SK-N-SH (cell line): Measurements from ENCODE around the gene KIF18B. TPM values are rescaled to one million over a fixed set of nuclear protein-coding genes. Genes with fewer than 3 reads are reported as not detected.

Source experiments
- CTCF ChIA-PET: fragments of 300-600, 350-600 bp; formaldehyde crosslinking; extraction: SDS; loops from one replicate; lab custom pipeline; 2021; lab: Yijun Ruan, JAX
- POLR2A ChIA-PET: fragments of 350-600 bp; sonication (Branson Sonifier 250); formaldehyde crosslinking; extraction: SDS; loops from one replicate; lab custom pipeline; 2020; ENCODE audit warnings: antibody characterized with exemption, inconsistent platforms; lab: Yijun Ruan, JAX
- DNase-seq: peaks from one replicate; pipeline ENCODE4 v3.0.0; 2012
- H2AFZ ChIP-seq: fragments of 200-600 bp; sonication (generic); 2 replicates; pipeline ENCODE4 v1.8.1; 2016; ENCODE audit warnings: antibody characterized with exemption, mild to moderate bottlenecking, low read depth
- H3F3A ChIP-seq: fragments of 200-600 bp; sonication (generic); replicated peaks from 2 replicates; pipeline ENCODE3; 2016; ENCODE audit warnings: antibody characterized with exemption, mild to moderate bottlenecking; ENCODE audit not compliant: insufficient read depth
- H3K27ac ChIP-seq, 2 experiments: fragments of 200-500 bp in 1 of 2; fragments of 200-600 bp in 1 of 2; sonication (Bioruptor generic) in 1 of 2; sonication (generic), shearing (Covaris generic) in 1 of 2; 2 replicates each; pipeline versions ENCODE4 v1.5.1 to v1.6.1; 2014 to 2016; ENCODE audit warnings: low read depth in 2 of 2, inconsistent platforms in 1 of 2, low read length in 1 of 2, mild to moderate bottlenecking in 1 of 2, mixed read lengths in 1 of 2
- H3K27me3 ChIP-seq: fragments of 200-600 bp; sonication (generic), shearing (Covaris generic); 2 replicates; pipeline ENCODE4 v1.6.1; 2016; ENCODE audit warnings: mixed run types; ENCODE audit not compliant: insufficient read depth
- H3K36me3 ChIP-seq, 2 experiments: fragments of 200-500 bp in 1 of 2; fragments of 200-600 bp in 1 of 2; sonication (Bioruptor generic) in 1 of 2; sonication (generic) in 1 of 2; replicated peaks in 1 of 2; 2 replicates each; pipeline versions ENCODE3 to v1.5.1; 2014 to 2016; ENCODE audit warnings: low read length in 1 of 2, mild to moderate bottlenecking in 1 of 2; ENCODE audit not compliant: insufficient read depth in 2 of 2, control insufficient read depth in 1 of 2
- H3K4me1 ChIP-seq, 2 experiments: fragments of 200-500 bp in 1 of 2; fragments of 200-600 bp in 1 of 2; sonication (Bioruptor generic) in 1 of 2; sonication (generic), shearing (Covaris generic) in 1 of 2; 2 replicates each; pipeline versions ENCODE4 v1.5.1 to v1.6.1; 2014 to 2016; ENCODE audit warnings: low read depth in 1 of 2, low read length in 1 of 2, mixed run types in 1 of 2; ENCODE audit not compliant: insufficient read depth in 2 of 2, control insufficient read depth in 1 of 2
- H3K4me2 ChIP-seq: fragments of 200-600 bp; sonication (generic), shearing (Covaris generic); 2 replicates; pipeline ENCODE4 v1.6.1; 2017; ENCODE audit warnings: mixed run types
- H3K4me3 ChIP-seq, 2 experiments: fragments of 200-500 bp in 1 of 2; fragments of 200-600 bp in 1 of 2; sonication (Bioruptor generic) in 1 of 2; sonication (generic), shearing (Covaris generic) in 1 of 2; 2 replicates each; pipeline versions ENCODE4 v1.5.1 to v1.8.1; 2014 to 2016; ENCODE audit warnings: low read depth in 2 of 2, inconsistent platforms in 1 of 2, low read length in 1 of 2, mild to moderate bottlenecking in 1 of 2, mixed read lengths in 1 of 2, moderate library complexity in 1 of 2
- H3K79me2 ChIP-seq: fragments of 200-600 bp; sonication (generic); 2 replicates; pipeline ENCODE4 v1.8.1; 2017; ENCODE audit warnings: mild to moderate bottlenecking; ENCODE audit not compliant: insufficient read depth
- H3K9ac ChIP-seq: fragments of 200-600 bp; sonication (generic); 2 replicates; pipeline ENCODE4 v1.6.1; 2017; ENCODE audit warnings: mixed run types
- H3K9me2 ChIP-seq: fragments of 200-600 bp; sonication (generic); 2 replicates; pipeline ENCODE4 v1.6.1; 2017; ENCODE audit warnings: mixed run types
- H3K9me3 ChIP-seq: fragments of 200-600 bp; sonication (generic); 2 replicates; pipeline ENCODE4 v1.6.1; 2017; ENCODE audit warnings: mixed run types, mild to moderate bottlenecking, moderate library complexity
- H4K20me1 ChIP-seq: fragments of 200-600 bp; sonication (generic); 2 replicates; pipeline ENCODE4 v1.6.1; 2017; ENCODE audit warnings: mild to moderate bottlenecking, mixed run types; ENCODE audit not compliant: insufficient read depth
- ELF1 ChIP-seq: IDR thresholded peaks from 2 replicates; pipeline ENCODE4 v1.4.0; 2012
- EP300 ChIP-seq, 2 experiments: IDR thresholded peaks; 2 replicates each; pipeline versions ENCODE4 v1.4.0 to v1.6.1; 2012; ENCODE audit warnings: borderline replicate concordance in 1 of 2, low read depth in 1 of 2, low read length in 1 of 2
- FOSL2 ChIP-seq: IDR thresholded peaks from 2 replicates; pipeline ENCODE4 v1.4.0; 2012; ENCODE audit warnings: low read depth, mild to moderate bottlenecking, moderate library complexity, borderline replicate concordance
- FOXJ3 ChIP-seq: sonication (generic); formaldehyde crosslinking; IDR thresholded peaks from 2 replicates; pipeline ENCODE4 v1.5.1; 2020; ENCODE audit warnings: mild to moderate bottlenecking, missing genetic modification reagents
- FOXM1 ChIP-seq: IDR thresholded peaks from 2 replicates; pipeline ENCODE4 v1.4.0; 2012; ENCODE audit warnings: low read depth, mild to moderate bottlenecking
- GABPA ChIP-seq: IDR thresholded peaks from 2 replicates; pipeline ENCODE4 v1.4.0; 2012; ENCODE audit warnings: low read depth, mild to moderate bottlenecking
- JUND ChIP-seq: IDR thresholded peaks from 2 replicates; pipeline ENCODE4 v1.4.0; 2012
- MAX ChIP-seq: IDR thresholded peaks from 2 replicates; pipeline ENCODE4 v1.4.0; 2012; ENCODE audit warnings: low read depth
- MEF2A ChIP-seq: IDR thresholded peaks from 2 replicates; pipeline ENCODE4 v1.4.0; 2012; ENCODE audit warnings: low read depth, borderline replicate concordance
- MXI1 ChIP-seq: IDR thresholded peaks from 2 replicates; pipeline ENCODE4 v1.6.1; 2012; ENCODE audit warnings: mild to moderate bottlenecking, low read depth, low read length, improper control_type of control experiment
- NFIC ChIP-seq: IDR thresholded peaks from 2 replicates; pipeline ENCODE4 v1.4.0; 2012; ENCODE audit warnings: borderline replicate concordance
- NRF1 ChIP-seq: IDR thresholded peaks from 2 replicates; pipeline ENCODE4 v1.6.1; 2012; ENCODE audit warnings: low read depth, mild to moderate bottlenecking, low read length
- PBX3 ChIP-seq: IDR thresholded peaks from 2 replicates; pipeline ENCODE4; 2012
- RAD21 ChIP-seq: IDR thresholded peaks from 2 replicates; pipeline ENCODE4 v1.6.1; 2012; ENCODE audit warnings: mild to moderate bottlenecking, low read length
- RCOR1 ChIP-seq: fragments of 150-350 bp; IDR thresholded peaks from 2 replicates; pipeline ENCODE4 v1.6.1; 2017; ENCODE audit warnings: antibody characterized with exemption, low read length
- RFX5 ChIP-seq: IDR thresholded peaks from 2 replicates; pipeline ENCODE4 v1.6.1; 2012; ENCODE audit warnings: mild to moderate bottlenecking, improper control_type of control experiment, low read length
- SIN3A ChIP-seq: IDR thresholded peaks from 2 replicates; pipeline ENCODE4 v1.6.1; 2012; ENCODE audit warnings: low read depth, mild to moderate bottlenecking, low read length, moderate library complexity, borderline replicate concordance
- TCF12 ChIP-seq: IDR thresholded peaks from 2 replicates; pipeline ENCODE4 v1.4.0; 2012
- YY1 ChIP-seq: IDR thresholded peaks from 2 replicates; pipeline ENCODE4 v1.4.0; 2012; ENCODE audit warnings: low read depth, mild to moderate bottlenecking
- WGBS: methylation state at CpG from one replicate; pipeline ENCODE4 v1.1.6; 2017; ENCODE audit warnings: low lambda C conversion rate; 5-methylcytosine and 5-hydroxymethylcytosine counted together
- polyA plus RNA-seq, 3 experiments: library from polyadenylated mRNA; depleted of rRNA; stranded (reverse); fragments of >200 nt; gene quantifications; 2 replicates each; pipeline ENCODE4 v1.2.3, GENCODE V29; 2012
- TF ChIP-seq, protein P1 (sequence below): fragments of 150-350 bp; IDR thresholded peaks from 2 replicates; pipeline ENCODE4 v1.6.1; 2016; ENCODE audit warnings: mild to moderate bottlenecking, low read depth, low read length
- TF ChIP-seq, protein P2 (sequence below): IDR thresholded peaks from 2 replicates; pipeline ENCODE4 v1.4.0; 2012; ENCODE audit warnings: low read depth, borderline replicate concordance
- TF ChIP-seq, protein P3 (sequence below): fragments of 150-350 bp; IDR thresholded peaks from 2 replicates; pipeline ENCODE4 v1.6.1; 2017; ENCODE audit warnings: antibody characterized with exemption, low read length, low read depth, borderline replicate concordance

The KIF18B gene
- polyA plus RNA-seq, 1 of the 3 experiments (the other 2 are of a cell fraction): 14.7 TPM

- CTCF ChIA-PET: interaction anchor here (0.7 to 17.2 kb wide), 10 partner anchors 13 to 218 kb away, joined by 3 to 433 read pairs (median 6); partner anchors contain the start of genes ACBD4 and PLCD3
- no peak overlapping the region for H3K4me3 ChIP-seq
- no peaks in the 10 kb centered on the region for H3K9me2 ChIP-seq
- peaks cover 18 to 23% of the 10 kb centered on the region in 2 experiments; a peak in 3 of 4 replicates for H3K4me1 ChIP-seq
- POLR2A ChIA-PET: interaction anchor here (1.3 kb wide), 1 partner anchor 104 kb away, joined by 4 read pairs; no protein-coding TSS in a partner anchor
- H2AFZ ChIP-seq: no peak overlapping the region
- no peak overlapping the region for H3K9ac ChIP-seq
- H3K27me3 ChIP-seq: no peaks in the 10 kb centered on the region
- H3K4me2 ChIP-seq: peak overlapping the region; percentile 58; the same call in 1 of the 2 replicates
- H3K79me2 ChIP-seq: no peaks in the 10 kb centered on the region
- H4K20me1 ChIP-seq: no peaks in the 10 kb centered on the region
- peak overlapping the region in 1 of 2 experiments; percentile 78; a peak in 2 of 4 replicates for H3K27ac ChIP-seq
- 94% methylated on average over 5 of the region's 6 CpGs for whole genome bisulfite sequencing
- H3K36me3 ChIP-seq: no peaks in the 10 kb centered on the region
- DNase-seq: no peak
- no peaks in the 10 kb centered on the region for H3K9me3 ChIP-seq
- peaks cover 12% of the 10 kb centered on the region for H3F3A ChIP-seq
- TF ChIP-seq SIN3A (no peak), MEF2A (no peak), PBX3 (no peak), GABPA (no peak), RFX5 (no peak), JUND (no peak), FOXM1 (no peak), RCOR1 (no peak), FOSL2 (no peak), TCF12 (no peak)
- TF ChIP-seq, protein P1, sequence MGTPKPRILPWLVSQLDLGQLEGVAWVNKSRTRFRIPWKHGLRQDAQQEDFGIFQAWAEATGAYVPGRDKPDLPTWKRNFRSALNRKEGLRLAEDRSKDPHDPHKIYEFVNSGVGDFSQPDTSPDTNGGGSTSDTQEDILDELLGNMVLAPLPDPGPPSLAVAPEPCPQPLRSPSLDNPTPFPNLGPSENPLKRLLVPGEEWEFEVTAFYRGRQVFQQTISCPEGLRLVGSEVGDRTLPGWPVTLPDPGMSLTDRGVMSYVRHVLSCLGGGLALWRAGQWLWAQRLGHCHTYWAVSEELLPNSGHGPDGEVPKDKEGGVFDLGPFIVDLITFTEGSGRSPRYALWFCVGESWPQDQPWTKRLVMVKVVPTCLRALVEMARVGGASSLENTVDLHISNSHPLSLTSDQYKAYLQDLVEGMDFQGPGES: no peak
Measured at GRCh38 chr17:44917456-44917855, 30.1 kb downstream of the KIF18B start.

- H3K27me3 ChIP-seq: no peaks in the 10 kb centered on the region
- peak overlapping the region in 1 of 2 experiments; percentile 78; a peak in 2 of 4 replicates for H3K27ac ChIP-seq
- 11% methylated on average over 3 of the region's 10 CpGs for WGBS
- ChIA-PET POLR2A (no interaction called here), CTCF (interaction anchor here (1.3 to 17.2 kb wide), 6 partner anchors 12 to 218 kb away, joined by 4 to 433 read pairs (median 8); partner anchors contain the start of genes ACBD4 and PLCD3)
- H3K79me2 ChIP-seq: no peaks in the 10 kb centered on the region
- H4K20me1 ChIP-seq: no peaks in the 10 kb centered on the region
- H3F3A ChIP-seq: peaks cover 12% of the 10 kb centered on the region
- H3K36me3 ChIP-seq: no peaks in the 10 kb centered on the region
- no peaks in the 10 kb centered on the region for H3K9me2 ChIP-seq
- H2AFZ ChIP-seq: peak overlapping the region; percentile 82; the same call in 1 of the 2 replicates
- no peaks in the 10 kb centered on the region for H3K9me3 ChIP-seq
- no peak overlapping the region for H3K4me3 ChIP-seq
- H3K4me1 ChIP-seq: peaks cover 18 to 19% of the 10 kb centered on the region in 2 experiments; a peak in 3 of 4 replicates
- peak overlapping the region; percentile 62 for H3K9ac ChIP-seq
- DNase-seq: peak; percentile 45
- peak overlapping the region; percentile 58; the same call in 1 of the 2 replicates for H3K4me2 ChIP-seq
- TF ChIP-seq MAX: 0 out of 2 replicates have a peak, but pooled peaks have one; percentile 27
- TF ChIP-seq NFIC: peak; percentile 99
- no peak for TF ChIP-seq GABPA
- TF ChIP-seq NRF1: no peak
- no peak for TF ChIP-seq RFX5
- no peak for TF ChIP-seq RCOR1
- no peak; the same call in 1 of the 2 replicates for TF ChIP-seq PBX3
- TF ChIP-seq JUND: peak; percentile 89; the same call in 1 of the 2 replicates
- TF ChIP-seq MXI1: no peak
- no peak for TF ChIP-seq RAD21
- TF ChIP-seq, protein P2, sequence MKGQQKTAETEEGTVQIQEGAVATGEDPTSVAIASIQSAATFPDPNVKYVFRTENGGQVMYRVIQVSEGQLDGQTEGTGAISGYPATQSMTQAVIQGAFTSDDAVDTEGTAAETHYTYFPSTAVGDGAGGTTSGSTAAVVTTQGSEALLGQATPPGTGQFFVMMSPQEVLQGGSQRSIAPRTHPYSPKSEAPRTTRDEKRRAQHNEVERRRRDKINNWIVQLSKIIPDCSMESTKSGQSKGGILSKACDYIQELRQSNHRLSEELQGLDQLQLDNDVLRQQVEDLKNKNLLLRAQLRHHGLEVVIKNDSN: no peak
- no peak for TF ChIP-seq FOXJ3 (CRISPR knock-in tag)
- TF ChIP-seq, protein P3, sequence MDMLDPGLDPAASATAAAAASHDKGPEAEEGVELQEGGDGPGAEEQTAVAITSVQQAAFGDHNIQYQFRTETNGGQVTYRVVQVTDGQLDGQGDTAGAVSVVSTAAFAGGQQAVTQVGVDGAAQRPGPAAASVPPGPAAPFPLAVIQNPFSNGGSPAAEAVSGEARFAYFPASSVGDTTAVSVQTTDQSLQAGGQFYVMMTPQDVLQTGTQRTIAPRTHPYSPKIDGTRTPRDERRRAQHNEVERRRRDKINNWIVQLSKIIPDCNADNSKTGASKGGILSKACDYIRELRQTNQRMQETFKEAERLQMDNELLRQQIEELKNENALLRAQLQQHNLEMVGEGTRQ: no peak
- no peak for TF ChIP-seq ELF1
- peak in 1 of 2 experiments; percentile 80; a peak in 1 of 4 replicates for TF ChIP-seq EP300 (IDR thresholded peaks at IDR 0.05; ENCODE audit: borderline replicate concordance in 1 of 2, low read depth in 1 of 2, low read length in 1 of 2)
- TF ChIP-seq TCF12: peak; percentile 70; the same call in 1 of the 2 replicates
- no peak for TF ChIP-seq SIN3A
- peak; percentile 88; the same call in 1 of the 2 replicates for TF ChIP-seq FOSL2
- TF ChIP-seq YY1: no peak
Measured at GRCh38 chr17:44916781-44917241, 30.8 kb downstream of the KIF18B start.
